GM23338 (cell line): ENCODE data around the gene THADA.

ENCODE experiments used
- CREB1 ChIP-seq: fragments of 250-450 bp; sonication (Bioruptor Pico); IDR thresholded peaks from 2 replicates; pipeline ENCODE4 v1.5.0; 2020; ENCODE audit warnings: low read depth, mild to moderate bottlenecking, moderate library complexity
- CTCF ChIP-seq, 2 experiments: fragments of 200-600 bp in 1 of 2; sonication (generic) in 1 of 2; conservative IDR thresholded peaks; 2 replicates each; pipeline versions ENCODE4 v1.5.1 to v1.6.1; 2016 to 2017; ENCODE audit warnings: antibody characterized with exemption in 2 of 2, low read depth in 2 of 2, mild to moderate bottlenecking in 2 of 2, moderate library complexity in 1 of 2
- ETS1 ChIP-seq: IDR thresholded peaks from 2 replicates; pipeline ENCODE4 v1.6.1; 2016; ENCODE audit warnings: antibody characterized with exemption
- EZH2 ChIP-seq: fragments of 200-600 bp; sonication (generic); IDR thresholded peaks from one replicate; pipeline ENCODE4 v1.8.0; 2017; ENCODE audit warnings: antibody characterized with exemption, mild to moderate bottlenecking, low read depth; ENCODE audit not compliant: unreplicated experiment
- EZH2phosphoT487 ChIP-seq: fragments of 200-600 bp; sonication (generic); IDR thresholded peaks from one replicate; pipeline ENCODE4 v1.8.1; 2018; ENCODE audit warnings: antibody characterized with exemption; ENCODE audit not compliant: unreplicated experiment
- JUNB ChIP-seq: IDR thresholded peaks from one replicate; pipeline ENCODE4 v1.6.1; 2016; ENCODE audit warnings: antibody characterized with exemption; ENCODE audit not compliant: unreplicated experiment
- NANOG ChIP-seq: IDR thresholded peaks from 2 replicates; pipeline ENCODE4 v1.6.1; 2016; ENCODE audit warnings: antibody characterized with exemption, borderline replicate concordance
- POLR2AphosphoS5 ChIP-seq: IDR thresholded peaks from 2 replicates; pipeline ENCODE4 v1.6.1; 2016; ENCODE audit warnings: antibody characterized with exemption, low read depth
- REST ChIP-seq: IDR thresholded peaks from one replicate; pipeline ENCODE4 v1.6.1; 2018; ENCODE audit warnings: antibody characterized with exemption; ENCODE audit not compliant: unreplicated experiment
- STAT1 ChIP-seq: IDR thresholded peaks from one replicate; pipeline ENCODE4 v1.6.1; 2016; ENCODE audit warnings: antibody characterized with exemption; ENCODE audit not compliant: unreplicated experiment

GRCh38 chr2:43238813-43239212, 357.0 kb downstream of the THADA start:
- TF ChIP-seq CTCF (conservative IDR thresholded peaks at IDR 0.05; ENCODE audit: low read depth in 2 of 2), result no peak
- TF ChIP-seq CREB1 (CRISPR knock-in tag), result no peak
- TF ChIP-seq ETS1, result no peak
- TF ChIP-seq POLR2AphosphoS5, result no peak
- TF ChIP-seq JUNB, result no peak
- TF ChIP-seq EZH2, result no peak
- TF ChIP-seq REST, result no peak
- no peak for TF ChIP-seq EZH2phosphoT487
- TF ChIP-seq STAT1, result no peak
- TF ChIP-seq NANOG, result no peak
